Stomach (tissue), 9 donors: Measurements from ENCODE around the gene GP2. TPM values are rescaled to one million over a fixed set of nuclear protein-coding genes. Genes with fewer than 3 reads are reported as not detected.

Experiments
- DNase-seq, 2 donors: peaks; one replicate each; pipeline versions ENCODE4 v3.0.0 to v3.0.0-alpha.2; 2013 to 2019
- H3K27ac ChIP-seq, 5 donors: fragments of 200-600 bp in 4 of 5; sonication (generic) in 4 of 5; one replicate each; pipeline ENCODE4 v1.5.1; 2013 to 2019; ENCODE audit warnings: mild to moderate bottlenecking in 1 of 5, moderate library complexity in 1 of 5
- H3K27me3 ChIP-seq, 3 donors: fragments of 200-600 bp; sonication (generic); one replicate each; pipeline ENCODE4 v1.5.1; 2017 to 2019; ENCODE audit warnings: mixed run types in 1 of 3
- H3K36me3 ChIP-seq, 4 donors: fragments of 200-600 bp; sonication (generic); 1 replicate in 3 of 4; 2 replicates in 1 of 4; pipeline ENCODE4 v1.5.1; 2016 to 2019
- H3K4me1 ChIP-seq, 4 donors: fragments of 200-600 bp; sonication (generic); one replicate each; pipeline ENCODE4 v1.5.1; 2016 to 2019
- H3K4me3 ChIP-seq, 4 donors: fragments of 200-600 bp; sonication (generic) in 3 of 4; one replicate each; pipeline ENCODE4 v1.5.1; 2016 to 2019; ENCODE audit warnings: mild to moderate bottlenecking in 1 of 4
- H3K9me3 ChIP-seq, 4 donors: fragments of 200-600 bp; sonication (generic); one replicate each; pipeline ENCODE4 v1.5.1; 2016 to 2019
- EP300 ChIP-seq: sonication (generic); formaldehyde crosslinking; IDR thresholded peaks from one replicate; pipeline ENCODE4 v1.6.1; 2017; ENCODE audit warnings: antibody characterized with exemption
- POLR2A ChIP-seq, 4 donors: fragments of 450-650 bp; IDR thresholded peaks; one replicate each; pipeline ENCODE4 v1.6.1; 2016; ENCODE audit warnings: antibody characterized with exemption in 4 of 4, control low read depth in 2 of 4, mild to moderate bottlenecking in 1 of 4, moderate library complexity in 1 of 4
- POLR2AphosphoS5 ChIP-seq, 3 donors: sonication (generic); formaldehyde crosslinking; IDR thresholded peaks; one replicate each; pipeline ENCODE4 v1.6.1; 2016; ENCODE audit warnings: antibody characterized with exemption in 3 of 3
- WGBS, 5 donors: extraction: QIAGEN DNeasy Blood & Tissue Kit in 3 of 5; methylation state at CpG; one replicate each; pipeline versions ENCODE4 v1.1.5 to v1.1.7; 2013 to 2018; 5-methylcytosine and 5-hydroxymethylcytosine counted together
- intact Hi-C: fragments of 100-400 bp; cut with DNase I; formaldehyde crosslinking; loops from one replicate; pipeline ENCODE4 v1.15.1; 2023; ENCODE audit warnings: low total_unique reads
- polyA plus RNA-seq, 3 donors: library from polyadenylated mRNA; stranded (reverse); fragments of 200-250 nt; gene quantifications; one replicate each; pipeline ENCODE4 v1.2.3, GENCODE V29; 2013
- total RNA-seq, 5 donors: library from RNA; depleted of rRNA; stranded (reverse); fragments of >200 nt; gene quantifications; one replicate each; pipeline versions ENCODE4 v1.1.0 to v1.2.3, GENCODE V29; 2014 to 2016
- TF ChIP-seq, protein P1 (sequence below), 7 experiments: fragments of 450-650 bp in 4 of 7; fragments of 200-600 bp in 3 of 7; sonication (generic) in 3 of 7; IDR thresholded peaks; one replicate each; pipeline ENCODE4 v1.5.1; 2016 to 2019; ENCODE audit warnings: antibody characterized with exemption in 7 of 7, control low read depth in 2 of 7, mild to moderate bottlenecking in 1 of 7
- donor health status: healthy with polysubstance abuse.
- donor health status: Bipolar disorder and iron deficiency.
- donor health status: healthy.

Gene GP2
- total and polyA plus RNA-seq, 8 donors = 0.55 to 53.3 (median 14.4) TPM

DNA sequence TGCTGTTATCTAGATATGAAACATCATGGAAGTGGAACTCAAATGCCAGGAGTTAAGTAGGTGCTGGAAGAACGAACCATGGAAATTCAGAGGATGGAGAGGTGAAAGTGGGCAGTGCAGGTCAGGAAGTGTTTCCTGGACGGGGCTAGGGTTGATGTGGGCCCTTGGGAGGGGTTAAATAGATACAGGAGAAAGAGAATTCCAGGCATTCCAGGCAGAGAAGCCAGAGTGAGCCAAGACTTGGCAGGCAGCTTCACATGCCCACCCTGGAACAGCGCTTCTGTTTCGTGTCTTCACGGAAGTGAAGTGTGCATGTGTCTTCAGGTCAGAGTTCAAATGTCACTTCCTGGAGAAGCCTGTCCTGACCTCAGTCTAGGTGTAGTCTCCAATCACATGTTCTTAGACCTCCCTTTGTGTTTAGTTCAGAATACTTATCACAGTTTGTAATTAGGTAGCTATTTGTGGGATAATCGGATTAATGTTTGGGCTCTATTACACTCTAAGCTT lies 41.3 kb downstream of the GP2 start:
- H3K36me3 ChIP-seq = no peaks in the 10 kb centered on the region
- peaks cover 0 to 14% (median 0%) of the 10 kb centered on the region in 3 donors for H3K27me3 ChIP-seq
- no peaks in the 10 kb centered on the region for H3K4me1 ChIP-seq
- WGBS, 5 donors = 43 to 49% (median 48%) methylated on average over 6 of the region's 6 CpGs
- TF ChIP-seq POLR2AphosphoS5 (IDR thresholded peaks at IDR 0.05) (no peak), EP300 (no peak), POLR2A (IDR thresholded peaks at IDR 0.05) (no peak)
- TF ChIP-seq, protein P1, sequence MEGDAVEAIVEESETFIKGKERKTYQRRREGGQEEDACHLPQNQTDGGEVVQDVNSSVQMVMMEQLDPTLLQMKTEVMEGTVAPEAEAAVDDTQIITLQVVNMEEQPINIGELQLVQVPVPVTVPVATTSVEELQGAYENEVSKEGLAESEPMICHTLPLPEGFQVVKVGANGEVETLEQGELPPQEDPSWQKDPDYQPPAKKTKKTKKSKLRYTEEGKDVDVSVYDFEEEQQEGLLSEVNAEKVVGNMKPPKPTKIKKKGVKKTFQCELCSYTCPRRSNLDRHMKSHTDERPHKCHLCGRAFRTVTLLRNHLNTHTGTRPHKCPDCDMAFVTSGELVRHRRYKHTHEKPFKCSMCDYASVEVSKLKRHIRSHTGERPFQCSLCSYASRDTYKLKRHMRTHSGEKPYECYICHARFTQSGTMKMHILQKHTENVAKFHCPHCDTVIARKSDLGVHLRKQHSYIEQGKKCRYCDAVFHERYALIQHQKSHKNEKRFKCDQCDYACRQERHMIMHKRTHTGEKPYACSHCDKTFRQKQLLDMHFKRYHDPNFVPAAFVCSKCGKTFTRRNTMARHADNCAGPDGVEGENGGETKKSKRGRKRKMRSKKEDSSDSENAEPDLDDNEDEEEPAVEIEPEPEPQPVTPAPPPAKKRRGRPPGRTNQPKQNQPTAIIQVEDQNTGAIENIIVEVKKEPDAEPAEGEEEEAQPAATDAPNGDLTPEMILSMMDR (IDR thresholded peaks at IDR 0.05) = no peak
- H3K9me3 ChIP-seq = no peaks in the 10 kb centered on the region
- intact Hi-C loops = no loop called here
- no peak for DNase-seq
- H3K27ac ChIP-seq = no peak overlapping the region
- H3K4me3 ChIP-seq = no peak overlapping the region

DNA sequence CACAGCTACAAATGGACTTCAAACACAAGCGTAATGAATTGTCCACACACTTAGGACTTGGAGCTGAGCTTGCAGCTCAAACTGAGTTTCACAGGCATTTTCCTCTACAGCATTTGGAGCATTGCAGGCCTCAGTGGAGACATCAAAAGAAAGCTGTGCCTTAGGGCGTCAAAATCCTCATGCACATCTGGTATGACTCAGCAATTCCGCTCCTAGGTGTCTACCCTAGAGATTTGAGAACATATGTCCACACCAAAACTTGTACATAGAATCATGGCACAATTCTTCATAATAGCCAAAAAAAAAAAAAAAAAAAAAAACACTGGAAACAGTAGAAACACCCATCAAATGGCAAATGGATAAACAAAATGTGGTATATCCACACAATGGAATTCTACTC lies 47.1 kb downstream of the GP2 start:
- Histone ChIP-seq H3K27me3 (no peaks in the 10 kb centered on the region), H3K27ac (no peak overlapping the region), H3K36me3 (no peaks in the 10 kb centered on the region), H3K4me3 (no peak overlapping the region), H3K9me3 (peaks cover 0 to 9% (median 4%) of the 10 kb centered on the region in 4 donors), H3K4me1 (no peaks in the 10 kb centered on the region)
- TF ChIP-seq POLR2A (IDR thresholded peaks at IDR 0.05) (no peak), POLR2AphosphoS5 (IDR thresholded peaks at IDR 0.05) (no peak), EP300 (no peak)
- TF ChIP-seq, protein P1 (IDR thresholded peaks at IDR 0.05) = no peak
- 73 to 88% (median 81%) methylated on average over 3 of the region's 3 CpGs for WGBS, 5 donors
- DNase-seq = no peak
- intact Hi-C loops = no loop called here

DNA sequence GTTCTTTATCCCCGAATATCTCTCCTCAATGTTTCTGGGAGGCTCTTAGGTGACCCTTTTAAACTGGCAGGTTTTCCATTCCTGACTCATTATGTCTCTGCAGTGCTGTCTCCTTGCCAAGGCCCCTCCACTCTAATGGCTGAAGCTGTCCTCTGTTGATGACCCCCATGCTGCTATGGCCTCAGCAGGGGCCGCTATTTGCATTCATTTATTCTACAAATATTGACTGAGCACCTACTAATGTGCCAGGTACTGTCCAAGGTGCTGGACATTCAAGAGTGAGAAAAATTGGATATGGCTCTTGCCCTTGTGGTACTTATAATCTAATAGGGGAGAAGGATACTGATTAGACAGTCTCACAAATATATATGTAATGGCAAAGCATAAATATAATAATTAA lies 55.4 kb downstream of the GP2 start:
- H3K27me3 ChIP-seq = no peaks in the 10 kb centered on the region
- H3K27ac ChIP-seq = no peak overlapping the region
- H3K9me3 ChIP-seq = no peaks in the 10 kb centered on the region
- no peaks in the 10 kb centered on the region for H3K36me3 ChIP-seq
- TF ChIP-seq, protein P1 (IDR thresholded peaks at IDR 0.05) = no peak
- TF ChIP-seq EP300 (no peak), POLR2A (IDR thresholded peaks at IDR 0.05) (no peak), POLR2AphosphoS5 (IDR thresholded peaks at IDR 0.05) (no peak)
- no peak for DNase-seq
- intact Hi-C loops = no loop called here
- no peak overlapping the region for H3K4me3 ChIP-seq
- no peaks in the 10 kb centered on the region for H3K4me1 ChIP-seq
- whole genome bisulfite sequencing, 5 donors = 52 to 61% (median 58%) methylated on average over 2 of the region's 2 CpGs

DNA sequence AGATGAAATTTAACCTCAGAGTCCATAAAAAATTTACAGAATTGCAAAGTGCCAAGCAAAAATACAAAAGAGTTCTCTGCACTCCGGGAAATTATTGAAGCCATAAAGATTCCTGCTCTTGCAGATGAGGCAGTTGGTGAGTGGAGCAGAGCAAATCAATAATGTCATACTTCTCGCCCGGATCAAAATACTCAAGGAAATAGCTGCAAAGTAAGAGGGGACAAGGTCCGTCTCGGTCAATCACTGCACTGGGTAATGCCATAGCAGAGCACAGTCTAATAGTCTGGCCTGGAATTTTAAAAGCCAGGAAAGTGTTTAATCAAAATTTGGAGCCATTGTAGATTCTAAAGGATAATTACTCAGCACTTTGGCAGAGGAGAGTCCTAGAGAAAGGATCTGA lies 58.9 kb downstream of the GP2 start:
- Histone ChIP-seq H3K27me3 (peaks cover 0 to 3% (median 0%) of the 10 kb centered on the region in 3 donors), H3K4me3 (no peak overlapping the region), H3K4me1 (no peaks in the 10 kb centered on the region), H3K9me3 (no peaks in the 10 kb centered on the region), H3K36me3 (no peaks in the 10 kb centered on the region), H3K27ac (no peak overlapping the region)
- no peak for TF ChIP-seq POLR2AphosphoS5 (IDR thresholded peaks at IDR 0.05)
- no peak for TF ChIP-seq POLR2A (IDR thresholded peaks at IDR 0.05)
- TF ChIP-seq, protein P1 (IDR thresholded peaks at IDR 0.05) = no peak
- TF ChIP-seq EP300 = no peak
- no peak for DNase-seq
- intact Hi-C loops = no loop called here
- WGBS, 5 donors = 58 to 78% (median 66%) methylated on average over 5 of the region's 5 CpGs
